Astrocyte (in vitro differentiated cells and primary cell): Measurements from ENCODE around the gene KRT40.

ENCODE experiments used
- EZH2 ChIP-seq: IDR thresholded peaks from 2 replicates; pipeline ENCODE4 v1.6.1; 2012; ENCODE audit warnings: mild to moderate bottlenecking, low read length, inconsistent platforms; ENCODE audit not compliant: insufficient read depth
- TF ChIP-seq, protein P1 (sequence below): IDR thresholded peaks from 2 replicates; pipeline ENCODE4 v1.5.1; 2011; ENCODE audit warnings: low read depth, mild to moderate bottlenecking, inconsistent platforms, low read length, moderate library complexity; ENCODE audit not compliant: insufficient read depth

DNA sequence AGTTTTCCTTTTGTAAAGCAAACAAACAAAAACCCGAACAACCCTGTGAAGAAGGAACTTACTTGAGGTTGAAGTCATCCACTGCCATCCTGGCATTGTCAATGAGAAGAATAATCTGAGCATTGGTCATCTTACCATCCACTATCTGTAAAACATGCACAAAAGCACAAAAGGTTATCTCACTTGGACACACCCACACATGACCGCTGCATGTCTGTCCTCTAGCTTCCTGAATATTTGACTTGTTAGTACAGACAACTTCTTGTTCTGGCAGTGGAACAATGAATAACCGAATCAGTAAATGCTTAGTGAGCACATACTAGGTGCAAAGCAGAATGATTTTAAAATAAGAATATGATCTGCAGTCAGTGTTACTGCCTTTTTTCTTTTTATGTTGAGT is 52.8 kb downstream of the KRT40 start:
- TF ChIP-seq, protein P1, sequence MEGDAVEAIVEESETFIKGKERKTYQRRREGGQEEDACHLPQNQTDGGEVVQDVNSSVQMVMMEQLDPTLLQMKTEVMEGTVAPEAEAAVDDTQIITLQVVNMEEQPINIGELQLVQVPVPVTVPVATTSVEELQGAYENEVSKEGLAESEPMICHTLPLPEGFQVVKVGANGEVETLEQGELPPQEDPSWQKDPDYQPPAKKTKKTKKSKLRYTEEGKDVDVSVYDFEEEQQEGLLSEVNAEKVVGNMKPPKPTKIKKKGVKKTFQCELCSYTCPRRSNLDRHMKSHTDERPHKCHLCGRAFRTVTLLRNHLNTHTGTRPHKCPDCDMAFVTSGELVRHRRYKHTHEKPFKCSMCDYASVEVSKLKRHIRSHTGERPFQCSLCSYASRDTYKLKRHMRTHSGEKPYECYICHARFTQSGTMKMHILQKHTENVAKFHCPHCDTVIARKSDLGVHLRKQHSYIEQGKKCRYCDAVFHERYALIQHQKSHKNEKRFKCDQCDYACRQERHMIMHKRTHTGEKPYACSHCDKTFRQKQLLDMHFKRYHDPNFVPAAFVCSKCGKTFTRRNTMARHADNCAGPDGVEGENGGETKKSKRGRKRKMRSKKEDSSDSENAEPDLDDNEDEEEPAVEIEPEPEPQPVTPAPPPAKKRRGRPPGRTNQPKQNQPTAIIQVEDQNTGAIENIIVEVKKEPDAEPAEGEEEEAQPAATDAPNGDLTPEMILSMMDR, result no peak
- no peak for TF ChIP-seq EZH2
